ENCODE data around the gene MPND.

The MPND gene

DNA sequence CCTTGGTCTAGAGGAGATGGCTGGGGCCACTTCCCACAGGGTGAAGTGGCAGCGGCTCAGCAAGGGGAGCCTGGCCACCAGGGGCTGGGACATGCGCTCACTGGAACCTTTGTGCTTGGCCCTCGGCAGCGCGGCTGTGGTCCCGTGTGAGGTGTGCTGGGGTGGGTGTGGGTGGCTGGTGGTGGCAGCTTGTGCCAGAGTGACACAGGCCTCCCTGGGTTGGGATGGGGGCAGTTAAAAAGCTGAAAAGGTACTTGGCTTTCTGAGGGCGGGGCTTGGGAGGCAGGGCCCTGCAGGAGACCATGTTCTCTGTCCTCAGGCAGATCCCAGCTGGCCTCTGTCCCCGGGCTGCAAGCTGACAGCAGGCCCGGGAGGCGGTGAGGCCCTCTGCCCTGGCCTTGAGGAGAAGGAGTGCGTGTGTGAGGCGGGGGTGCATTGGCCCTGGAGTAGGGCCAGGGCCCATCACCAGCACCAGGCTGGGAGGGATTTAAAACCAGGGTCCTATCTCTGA lies 17.3 kb downstream of the MPND start:
- H4K20me1 ChIP-seq = peaks cover 35% of the 10 kb centered on the region
- no peak overlapping the region for H3K9ac ChIP-seq
- H3K27me3 ChIP-seq = no peaks in the 10 kb centered on the region
- no peak for TF ChIP-seq Cebpa-rat (IDR thresholded peaks at IDR 0.05)
- H3K4me1 ChIP-seq = peaks cover 8% of the 10 kb centered on the region
- peaks cover 97% of the 10 kb centered on the region for H3K36me3 ChIP-seq
- no peak overlapping the region for H3K4me3 ChIP-seq
- H3K9me3 ChIP-seq = no peaks in the 10 kb centered on the region
- H3K27ac ChIP-seq = no peak overlapping the region; the same call in 1 of the 2 replicates
- H3K4me2 ChIP-seq = no peak overlapping the region

- no peak overlapping the region for H3K4me2 ChIP-seq
- H3K9me3 ChIP-seq = no peaks in the 10 kb centered on the region
- no peak for TF ChIP-seq Cebpa-rat (IDR thresholded peaks at IDR 0.05)
- H4K20me1 ChIP-seq = peaks cover 42% of the 10 kb centered on the region
- no peak overlapping the region for H3K27ac ChIP-seq
- H3K9ac ChIP-seq = no peak overlapping the region
- H3K4me3 ChIP-seq = no peak overlapping the region
- no peaks in the 10 kb centered on the region for H3K27me3 ChIP-seq
- H3K4me1 ChIP-seq = peaks cover 15% of the 10 kb centered on the region
- peaks cover 97% of the 10 kb centered on the region for H3K36me3 ChIP-seq
Measured at GRCh38 chr19:4361152-4362046, 18.0 kb downstream of the MPND start.

DNA sequence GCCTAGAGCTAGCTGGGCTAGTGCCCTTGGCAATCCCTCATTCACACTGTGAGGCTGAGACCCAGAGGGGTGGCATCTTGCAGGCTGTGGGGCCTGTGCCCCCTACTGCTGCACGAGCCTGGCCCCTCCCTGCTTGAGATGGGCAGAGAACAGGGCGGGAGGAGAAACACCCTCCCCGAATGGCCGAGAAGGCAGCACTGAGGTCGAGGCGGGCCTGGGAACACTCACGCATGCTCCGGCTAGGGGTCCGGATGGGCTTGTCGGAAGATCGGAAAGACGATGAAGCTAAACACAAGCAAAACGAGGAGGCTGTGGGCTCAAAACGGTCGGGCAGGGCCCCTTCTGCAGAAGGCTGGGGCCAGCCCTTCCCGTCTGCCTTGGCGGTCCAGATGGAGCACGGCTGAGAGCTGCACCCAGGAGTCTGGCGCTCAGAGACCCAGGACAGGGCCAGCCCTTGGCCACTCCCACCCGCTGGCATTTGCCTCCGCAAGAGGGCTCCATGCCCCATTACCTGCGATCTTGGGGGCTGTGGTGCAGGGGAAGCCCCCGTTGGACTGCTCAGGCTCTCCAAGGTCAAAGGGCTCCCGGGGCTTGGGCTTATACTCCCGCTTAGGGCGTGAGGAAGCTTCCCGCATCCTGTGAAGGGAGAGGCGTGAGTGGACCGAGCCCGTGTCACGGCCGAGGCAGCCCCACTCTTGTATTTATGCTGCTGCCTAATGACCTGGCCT lies 18.9 kb downstream of the MPND start:
- H4K20me1 ChIP-seq = peaks cover 48% of the 10 kb centered on the region
- no peak overlapping the region for H3K27ac ChIP-seq
- H3K36me3 ChIP-seq = peaks cover 95% of the 10 kb centered on the region
- H3K4me3 ChIP-seq = no peak overlapping the region
- H3K9ac ChIP-seq = no peak overlapping the region
- H3K9me3 ChIP-seq = no peaks in the 10 kb centered on the region
- H3K27me3 ChIP-seq = no peaks in the 10 kb centered on the region
- peaks cover 23% of the 10 kb centered on the region for H3K4me1 ChIP-seq
- no peak for TF ChIP-seq Cebpa-rat (IDR thresholded peaks at IDR 0.05)
- no peak overlapping the region for H3K4me2 ChIP-seq

- 0 out of 2 replicates have a peak overlapping the region, but pooled peaks have one; percentile 6 for H3K27ac ChIP-seq
- peaks cover 91% of the 10 kb centered on the region for H3K36me3 ChIP-seq
- H3K9ac ChIP-seq = 0 out of 2 replicates have a peak overlapping the region, but pooled peaks have one; percentile 16
- no peak overlapping the region for H3K4me3 ChIP-seq
- peaks cover 30% of the 10 kb centered on the region for H3K4me1 ChIP-seq
- no peak overlapping the region for H3K4me2 ChIP-seq
- TF ChIP-seq Cebpa-rat (IDR thresholded peaks at IDR 0.05) = no peak
- H3K9me3 ChIP-seq = no peaks in the 10 kb centered on the region
- no peaks in the 10 kb centered on the region for H3K27me3 ChIP-seq
- H4K20me1 ChIP-seq = peaks cover 55% of the 10 kb centered on the region
Measured at GRCh38 chr19:4362831-4363545, 19.6 kb downstream of the MPND start.

- 0 out of 2 replicates have a peak overlapping the region, but pooled peaks have one; percentile 6 for H3K27ac ChIP-seq
- H4K20me1 ChIP-seq = peaks cover 60% of the 10 kb centered on the region
- peaks cover 38% of the 10 kb centered on the region for H3K4me1 ChIP-seq
- H3K27me3 ChIP-seq = no peaks in the 10 kb centered on the region
- no peak for TF ChIP-seq Cebpa-rat (IDR thresholded peaks at IDR 0.05)
- H3K36me3 ChIP-seq = peaks cover 84% of the 10 kb centered on the region
- no peak overlapping the region for H3K4me2 ChIP-seq
- H3K4me3 ChIP-seq = no peak overlapping the region
- H3K9ac ChIP-seq = no peak overlapping the region
- no peaks in the 10 kb centered on the region for H3K9me3 ChIP-seq
Measured at GRCh38 chr19:4363571-4364304, 20.4 kb downstream of the MPND start.

DNA sequence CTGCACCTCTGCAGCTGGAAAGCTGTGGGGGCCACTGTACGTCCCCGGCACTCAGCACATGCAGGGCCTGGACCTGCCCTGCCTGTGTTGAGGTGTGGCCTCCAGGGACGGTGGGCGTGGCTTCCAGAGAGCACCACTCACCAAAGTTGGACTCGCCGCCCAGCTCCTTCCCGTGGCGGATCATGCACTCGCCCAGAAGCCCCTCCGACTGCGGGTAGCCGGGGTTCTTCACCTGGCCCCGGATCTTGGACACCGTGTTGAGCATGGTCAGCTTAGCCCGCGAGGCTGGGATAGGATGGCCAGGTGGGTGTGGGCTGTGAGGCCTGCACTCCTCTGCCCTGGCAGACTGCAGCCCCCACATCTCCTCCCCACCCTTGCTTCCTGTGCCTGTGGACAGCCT lies 22.0 kb downstream of the MPND start:
- 0 out of 2 replicates have a peak overlapping the region, but pooled peaks have one; percentile 29 for H3K9ac ChIP-seq
- peaks cover 68% of the 10 kb centered on the region for H3K36me3 ChIP-seq
- peaks cover 60% of the 10 kb centered on the region for H4K20me1 ChIP-seq
- H3K27me3 ChIP-seq = no peaks in the 10 kb centered on the region
- H3K27ac ChIP-seq = peak overlapping the region; percentile 62; the same call in 1 of the 2 replicates
- H3K9me3 ChIP-seq = no peaks in the 10 kb centered on the region
- no peak for TF ChIP-seq Cebpa-rat (IDR thresholded peaks at IDR 0.05)
- no peak overlapping the region for H3K4me3 ChIP-seq
- peak overlapping the region; percentile 36 for H3K4me2 ChIP-seq
- peaks cover 54% of the 10 kb centered on the region for H3K4me1 ChIP-seq

DNA sequence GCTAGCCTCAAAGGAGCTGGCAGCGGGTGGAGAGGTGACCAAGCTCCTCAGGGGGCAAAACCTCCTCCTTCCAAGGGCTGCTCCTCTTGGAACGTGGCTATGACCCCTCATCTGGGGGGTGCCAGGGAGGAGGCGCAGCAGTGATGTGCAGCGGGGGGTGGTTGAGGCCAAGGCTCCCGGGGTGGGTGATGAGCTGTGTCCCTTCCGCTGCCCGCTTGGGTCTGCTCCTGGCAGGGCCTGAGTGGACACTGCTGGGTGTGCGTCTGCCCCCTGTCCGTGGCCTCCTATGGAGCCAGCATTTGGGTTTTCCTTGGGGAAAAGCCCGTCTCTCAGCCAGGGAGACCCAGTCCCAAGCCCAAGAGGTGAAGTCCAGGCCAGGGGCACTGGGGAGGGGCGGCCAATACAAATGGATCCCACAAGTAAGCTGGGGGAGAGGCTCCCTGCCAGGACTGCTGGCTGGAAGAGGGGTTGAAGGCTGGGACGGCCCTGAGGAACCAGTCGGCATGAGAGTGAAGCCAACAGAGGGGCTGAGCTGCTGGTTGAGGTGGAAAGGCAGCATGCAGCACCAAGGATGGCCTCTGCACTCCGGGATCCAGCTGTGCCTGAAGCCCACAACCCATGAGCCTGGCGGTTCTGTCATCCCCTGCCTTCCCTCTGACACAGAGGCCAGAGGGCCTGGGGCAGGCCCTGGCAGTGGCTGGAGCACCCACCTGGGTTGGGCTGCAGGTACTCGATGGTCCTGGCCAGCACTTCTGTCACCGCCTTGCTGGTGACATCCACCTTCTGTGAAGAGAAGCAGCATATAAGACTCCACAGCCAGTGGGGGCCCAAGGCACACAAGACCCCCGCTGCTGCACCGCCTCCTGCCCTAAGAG lies 22.7 kb downstream of the MPND start:
- Histone ChIP-seq H3K9ac (0 out of 2 replicates have a peak overlapping the region, but pooled peaks have one; percentile 29), H3K9me3 (no peaks in the 10 kb centered on the region), H3K4me1 (peaks cover 61% of the 10 kb centered on the region), H3K4me2 (peak overlapping the region; percentile 36), H3K27ac (peak overlapping the region; percentile 62), H3K27me3 (no peaks in the 10 kb centered on the region), H4K20me1 (peaks cover 63% of the 10 kb centered on the region), H3K36me3 (peaks cover 63% of the 10 kb centered on the region), H3K4me3 (no peak overlapping the region)
- no peak for TF ChIP-seq Cebpa-rat (IDR thresholded peaks at IDR 0.05)

DNA sequence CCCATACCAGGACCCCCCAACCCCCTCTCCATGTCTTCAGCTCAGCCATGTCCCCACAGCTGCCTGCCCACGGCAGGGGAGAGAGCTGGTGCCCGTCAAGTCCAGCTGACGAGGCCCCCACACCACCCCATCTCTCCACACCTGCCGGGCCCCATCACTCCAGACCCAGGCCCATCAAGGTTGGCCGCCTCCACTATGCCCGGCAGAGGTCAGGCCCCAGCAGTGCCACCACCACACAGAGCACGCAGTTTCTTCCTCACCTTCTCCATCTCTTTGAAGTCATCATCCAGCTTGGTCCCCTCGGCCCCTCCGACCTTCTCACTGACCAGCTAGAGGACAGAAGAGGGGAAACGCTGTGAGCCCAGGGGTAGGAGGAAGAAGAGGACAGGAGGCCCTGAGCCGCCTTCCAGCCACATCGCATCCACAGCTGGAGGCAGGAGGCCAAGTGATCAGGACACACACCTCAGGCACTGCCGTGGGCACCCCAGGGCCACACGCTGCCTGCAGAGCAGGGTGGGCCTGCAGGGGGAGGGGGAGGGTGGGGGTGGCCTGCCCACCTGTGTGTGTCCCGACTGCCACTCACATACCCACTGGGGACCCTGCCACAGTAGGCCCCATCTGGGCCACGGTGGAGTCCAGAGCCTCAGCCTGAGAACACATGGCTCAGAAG lies 23.4 kb downstream of the MPND start:
- Histone ChIP-seq H3K9ac (peak overlapping the region; percentile 29; the same call in 1 of the 2 replicates), H3K4me1 (peaks cover 68% of the 10 kb centered on the region), H3K27me3 (no peaks in the 10 kb centered on the region), H3K36me3 (peaks cover 59% of the 10 kb centered on the region), H3K9me3 (no peaks in the 10 kb centered on the region), H3K4me2 (peak overlapping the region; percentile 36), H3K27ac (peak overlapping the region; percentile 73), H3K4me3 (no peak overlapping the region), H4K20me1 (peaks cover 71% of the 10 kb centered on the region)
- TF ChIP-seq Cebpa-rat (IDR thresholded peaks at IDR 0.05) = no peak
